HG02943 (cell line): Measurements from ENCODE around the gene ERRFI1.

Experiments
- ATAC-seq: cut with Tn5 transposase; IDR thresholded peaks from one replicate; pipeline ENCODE4 v1.9.1; 2021; ENCODE audit warnings: mild to moderate bottlenecking, low read depth, moderate library complexity; ENCODE audit not compliant: unreplicated experiment

ERRFI1 gene

GRCh38 chr1:8006037-8006963, 19.8 kb downstream of the ERRFI1 start:
- ATAC-seq = no peak

GRCh38 chr1:8004803-8005573, 21.1 kb downstream of the ERRFI1 start:
- no peak for ATAC-seq

GRCh38 chr1:8004113-8004802, 21.9 kb downstream of the ERRFI1 start:
- no peak for ATAC-seq

GRCh38 chr1:8003438-8004112, 22.5 kb downstream of the ERRFI1 start:
- no peak for ATAC-seq

- no peak for ATAC-seq
These were observed 23.2 kb downstream of the ERRFI1 start for GRCh38 chr1:8002921-8003320.

GRCh38 chr1:8002329-8002910, 23.7 kb downstream of the ERRFI1 start:
- no peak for ATAC-seq

DNA sequence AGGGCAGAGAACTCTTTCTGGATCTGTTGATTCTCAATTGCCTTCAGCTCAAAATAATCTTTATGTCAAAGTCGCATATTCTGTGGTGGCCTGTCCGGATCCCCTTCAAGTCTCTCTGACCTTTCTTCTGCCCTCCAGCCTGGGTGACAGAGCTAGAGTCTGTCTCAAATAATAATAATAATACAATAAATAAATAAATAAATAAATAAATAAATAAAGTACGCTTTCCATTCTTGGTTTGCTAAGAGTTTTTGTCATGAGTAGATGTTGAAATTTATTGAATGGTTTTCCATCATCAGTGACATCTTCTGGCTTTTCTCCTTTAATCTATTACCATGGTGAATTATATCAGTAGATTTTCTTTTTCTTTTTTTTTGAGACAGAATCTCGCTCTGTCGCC, 30.7 kb downstream of the ERRFI1 start:
- ATAC-seq = no peak

- no peak for ATAC-seq
These were observed 31.3 kb downstream of the ERRFI1 start for GRCh38 chr1:7994827-7995226.

- ATAC-seq = no peak
These were observed 32.3 kb downstream of the ERRFI1 start for GRCh38 chr1:7993593-7994479.

- ATAC-seq = no peak
These were observed 33.2 kb downstream of the ERRFI1 start for GRCh38 chr1:7992885-7993284.

DNA sequence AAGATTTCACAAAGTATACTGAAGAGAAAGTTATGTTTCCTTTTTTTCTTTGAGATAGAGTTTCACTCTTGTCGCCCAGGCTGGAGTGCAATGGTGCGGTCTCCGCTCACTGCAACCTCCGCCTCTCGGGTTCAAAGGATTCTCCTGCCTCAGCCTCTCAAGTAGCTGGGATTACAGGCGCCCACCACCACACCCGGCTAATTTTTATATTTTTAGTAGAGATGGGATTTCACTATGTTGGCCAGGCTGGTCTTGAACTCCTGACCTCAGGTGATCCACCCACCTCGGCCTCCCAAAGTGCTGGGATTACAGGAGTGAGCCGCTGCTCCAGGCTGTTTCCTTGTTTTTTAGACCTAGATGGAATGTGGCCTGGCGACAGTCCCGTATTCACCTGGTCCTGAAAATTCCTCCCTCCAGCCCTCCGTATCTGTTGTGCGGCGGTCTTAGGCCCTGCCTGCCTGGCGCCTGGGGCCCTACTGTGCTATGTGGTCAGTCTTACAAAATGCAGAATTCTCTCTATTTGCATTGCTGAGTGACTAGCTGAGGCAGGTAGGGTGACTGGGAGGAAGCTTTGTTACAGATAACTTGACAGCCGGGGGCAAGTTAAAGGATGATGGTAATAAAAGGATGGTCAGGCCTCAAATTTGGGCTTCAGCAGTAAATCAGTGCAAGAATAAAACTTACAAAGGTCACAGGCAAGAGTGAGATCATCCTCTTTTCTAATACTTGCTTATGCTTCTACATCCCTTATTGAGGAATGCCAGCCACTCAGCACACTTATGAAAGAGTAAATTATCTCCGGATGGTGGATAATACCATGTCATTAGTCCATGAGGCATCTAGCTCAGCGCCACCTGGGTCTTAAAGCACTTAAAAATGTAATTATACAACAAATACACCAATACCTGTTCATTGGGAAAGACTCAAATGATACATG, 34.3 kb downstream of the ERRFI1 start:
- no peak for ATAC-seq

GRCh38 chr1:7989762-7990428, 36.2 kb downstream of the ERRFI1 start:
- no peak for ATAC-seq

DNA sequence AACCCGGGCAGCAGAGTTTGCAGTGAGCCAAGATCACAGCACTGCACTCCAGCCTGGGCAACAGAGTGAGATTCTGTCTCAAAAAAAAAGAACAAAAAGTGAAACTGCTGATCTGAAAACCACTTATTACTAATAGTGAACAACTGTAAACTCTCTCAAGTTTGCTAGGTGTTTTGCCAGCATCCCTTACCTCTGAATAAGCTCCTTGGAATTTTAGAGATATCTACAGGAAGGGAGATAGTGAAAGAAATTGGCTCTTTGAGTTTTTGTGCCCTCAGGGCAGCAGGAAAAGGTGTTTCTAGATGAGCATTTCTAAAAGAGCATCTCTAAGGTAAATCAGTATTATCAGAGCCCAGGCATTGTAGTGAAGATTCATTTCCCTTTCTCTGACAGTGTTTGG, 37.5 kb downstream of the ERRFI1 start:
- ATAC-seq = no peak

DNA sequence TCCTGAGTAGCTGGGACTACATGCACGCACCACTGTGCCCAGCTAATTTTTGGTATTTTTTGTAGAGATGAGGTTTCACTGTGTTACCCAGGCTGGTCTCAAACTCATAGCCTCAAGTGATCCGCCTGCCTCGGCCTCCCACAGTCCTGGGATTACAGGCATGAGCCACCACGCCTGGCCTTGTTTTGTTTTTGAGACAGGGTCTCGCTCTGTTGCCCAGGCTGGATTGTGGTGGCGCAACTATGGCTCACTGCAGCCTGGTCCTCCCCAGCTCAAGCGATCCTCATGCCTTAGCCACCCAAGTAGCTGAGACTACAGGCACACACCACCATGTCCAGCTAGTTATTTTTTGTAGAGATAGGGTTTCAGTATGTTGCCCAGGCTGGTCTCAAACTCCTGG, 38.6 kb downstream of the ERRFI1 start:
- no peak for ATAC-seq

DNA sequence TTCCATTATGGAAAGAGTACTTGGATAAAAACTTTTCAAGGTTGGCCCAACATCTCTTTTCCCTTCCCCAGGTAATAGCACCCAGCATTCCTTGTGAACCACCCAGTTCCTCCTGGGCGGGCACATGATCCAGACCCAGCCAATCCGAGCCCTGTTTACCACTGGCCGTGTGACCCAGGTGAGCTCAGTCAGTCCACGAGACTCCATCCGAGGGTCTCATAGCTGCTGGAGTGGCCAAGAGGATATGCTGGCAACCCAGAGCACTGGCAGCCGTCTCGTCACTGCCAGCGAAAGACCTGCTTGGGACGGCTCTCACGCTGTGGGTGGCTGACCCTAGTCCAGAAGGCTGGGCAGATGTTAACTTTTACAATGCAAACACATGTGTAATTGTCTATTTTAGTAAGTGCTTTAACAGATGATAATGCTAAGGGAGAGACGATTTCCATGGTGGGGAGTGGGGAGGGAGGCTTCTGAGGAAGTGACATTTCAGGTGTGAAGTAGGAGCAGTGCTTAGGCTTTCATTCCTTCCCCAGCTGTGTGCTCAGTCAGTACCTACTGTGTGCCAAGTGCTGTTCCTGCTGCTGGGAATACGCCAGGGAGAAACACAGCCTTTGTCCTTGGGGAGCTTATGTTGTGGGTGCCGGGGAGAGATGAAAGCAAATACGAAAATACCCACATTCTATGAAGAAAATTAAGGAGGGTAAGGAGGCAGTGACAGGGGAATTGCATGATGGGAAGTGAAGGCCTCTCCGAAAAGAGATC, 40.1 kb downstream of the ERRFI1 start:
- ATAC-seq = no peak

DNA sequence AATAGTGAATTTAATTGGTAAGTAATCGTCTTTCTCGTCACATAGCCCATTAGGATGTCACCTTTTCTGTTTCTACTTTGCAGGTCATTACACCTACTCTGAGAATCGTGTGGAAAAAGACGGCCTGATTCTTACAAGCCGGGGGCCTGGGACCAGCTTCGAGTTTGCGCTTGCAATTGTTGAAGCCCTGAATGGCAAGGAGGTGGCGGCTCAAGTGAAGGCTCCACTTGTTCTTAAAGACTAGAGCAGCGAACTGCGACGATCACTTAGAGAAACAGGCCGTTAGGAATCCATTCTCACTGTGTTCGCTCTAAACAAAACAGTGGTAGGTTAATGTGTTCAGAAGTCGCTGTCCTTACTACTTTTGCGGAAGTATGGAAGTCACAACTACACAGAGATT, 41.3 kb downstream of the ERRFI1 start:
- ATAC-seq = no peak
